NCI-H1694 treated with DMSO at 0.1 percent for 48 hours (cell line): ENCODE measurements around the gene CIPC.

Experiments used
- DNase-seq: peaks from one replicate; lab custom pipeline; 2025; lab: John Stamatoyannopoulos, UW

The CIPC gene

GRCh38 chr14:77125281-77125801 is 27.3 kb downstream of the CIPC start:
- no peak for DNase-seq

- no peak for DNase-seq
These were observed 27.8 kb downstream of the CIPC start for GRCh38 chr14:77125823-77126325.

GRCh38 chr14:77126461-77126990 is 28.5 kb downstream of the CIPC start:
- DNase-seq, result no peak

DNA sequence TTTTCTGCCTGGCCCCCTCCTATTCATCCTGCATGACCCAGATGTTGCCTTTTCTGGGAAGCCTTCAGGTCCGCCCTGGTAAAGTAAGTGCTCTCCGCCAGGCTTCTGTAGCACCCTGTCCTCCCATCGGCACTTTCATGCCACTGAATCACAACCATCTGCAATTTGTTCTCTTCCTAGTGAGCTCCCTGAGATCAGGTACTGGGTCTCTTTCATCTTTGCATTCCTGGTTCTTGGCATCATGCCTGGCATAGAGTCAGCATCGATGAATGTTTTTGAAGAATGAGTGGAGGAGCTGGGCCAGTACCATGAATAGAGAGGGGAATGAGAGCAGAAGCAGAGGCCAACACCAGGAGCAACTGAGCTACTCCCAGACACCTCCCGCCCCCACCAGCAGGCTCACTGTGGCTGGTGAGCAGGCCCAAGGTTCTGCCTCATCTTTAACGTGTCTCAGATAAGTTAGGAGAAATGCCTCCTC is 30.4 kb downstream of the CIPC start:
- DNase-seq, result peak; percentile 59

GRCh38 chr14:77130386-77130785 is 32.3 kb downstream of the CIPC start:
- DNase-seq, result no peak

GRCh38 chr14:77131206-77131605 is 33.1 kb downstream of the CIPC start:
- DNase-seq, result no peak

DNA sequence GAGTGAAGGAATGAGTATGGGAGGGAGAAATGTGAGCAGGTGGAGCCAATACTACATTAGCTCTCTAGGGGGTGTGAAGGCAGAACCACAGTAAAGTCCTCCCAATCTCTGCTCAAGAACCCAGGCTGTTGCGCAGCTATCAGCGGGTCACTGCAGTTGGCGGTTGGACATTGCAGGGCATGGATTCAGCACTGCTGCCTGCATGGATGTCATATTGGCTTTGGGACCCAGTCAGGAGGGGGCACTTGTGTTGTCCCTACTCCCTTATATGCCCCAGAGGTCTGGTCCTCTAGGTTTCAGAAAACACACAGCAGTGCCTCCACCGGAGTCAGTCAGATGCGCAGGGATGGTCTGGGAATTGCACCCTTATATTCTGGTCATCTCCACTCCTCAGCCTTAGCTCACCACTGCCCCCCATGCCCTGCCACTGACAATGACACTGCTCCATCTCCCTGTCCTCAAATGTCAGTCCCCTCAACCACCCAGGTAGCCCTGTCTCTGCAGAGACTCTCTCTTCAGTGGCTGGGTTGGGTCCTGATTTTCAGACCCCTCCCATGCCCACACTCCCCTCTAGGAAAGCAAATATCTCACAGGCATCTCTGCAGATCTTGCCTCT is 33.9 kb downstream of the CIPC start:
- DNase-seq, result no peak

DNA sequence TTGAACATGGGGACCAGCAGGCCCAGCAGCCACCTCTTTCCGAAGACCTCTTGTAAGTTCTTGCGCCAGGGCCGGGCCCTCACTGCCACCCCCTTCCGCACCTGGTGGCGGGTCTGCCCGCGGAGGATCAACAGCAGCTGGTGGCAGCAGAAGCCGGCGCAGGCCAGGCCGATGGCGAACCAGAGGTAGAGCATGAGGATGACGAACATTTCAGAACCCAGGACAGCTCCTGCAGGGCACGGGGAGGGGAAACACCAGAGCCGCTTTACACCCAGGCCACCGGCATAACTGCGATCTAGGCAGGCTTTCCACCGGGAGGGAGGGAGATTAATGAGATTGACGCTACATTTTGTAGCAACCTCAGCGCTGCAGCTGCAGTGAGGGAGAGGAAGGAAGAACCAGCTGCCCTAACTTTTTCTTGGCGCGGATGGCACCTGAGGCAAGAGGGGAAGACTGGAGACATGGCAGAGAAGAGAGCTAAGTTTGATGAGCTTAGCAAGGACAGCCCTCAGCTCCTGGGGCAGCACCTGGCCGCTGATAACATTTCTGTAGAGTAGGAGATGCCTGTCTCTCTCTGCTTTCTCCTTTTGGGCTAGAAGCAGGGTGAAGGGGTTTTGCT is 35.8 kb downstream of the CIPC start:
- no peak for DNase-seq

DNA sequence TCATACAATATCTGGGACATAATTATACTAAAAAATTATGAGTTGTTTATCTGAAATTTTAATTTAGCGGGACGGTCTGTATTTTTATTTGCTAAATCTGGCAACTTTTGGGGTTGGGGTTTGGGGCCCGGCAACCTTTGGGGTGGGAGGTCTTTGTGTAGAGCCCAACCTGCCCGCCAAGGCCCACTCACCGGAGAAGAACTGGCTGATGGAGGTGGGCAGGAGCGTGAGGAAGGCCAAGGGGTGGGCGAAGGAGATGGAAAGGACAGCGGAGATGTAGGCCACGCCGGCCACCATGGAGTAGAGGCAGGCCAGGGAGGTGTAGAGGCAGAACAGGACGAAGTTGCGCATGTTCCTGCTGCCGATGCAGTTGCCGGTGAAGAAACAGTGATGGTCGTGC is 41.0 kb downstream of the CIPC start:
- no peak for DNase-seq

- peak; percentile 76 for DNase-seq
These were observed 41.7 kb downstream of the CIPC start for GRCh38 chr14:77139540-77140358.

- DNase-seq, result peak; percentile 63
These were observed 42.5 kb downstream of the CIPC start for GRCh38 chr14:77140359-77141213.

DNA sequence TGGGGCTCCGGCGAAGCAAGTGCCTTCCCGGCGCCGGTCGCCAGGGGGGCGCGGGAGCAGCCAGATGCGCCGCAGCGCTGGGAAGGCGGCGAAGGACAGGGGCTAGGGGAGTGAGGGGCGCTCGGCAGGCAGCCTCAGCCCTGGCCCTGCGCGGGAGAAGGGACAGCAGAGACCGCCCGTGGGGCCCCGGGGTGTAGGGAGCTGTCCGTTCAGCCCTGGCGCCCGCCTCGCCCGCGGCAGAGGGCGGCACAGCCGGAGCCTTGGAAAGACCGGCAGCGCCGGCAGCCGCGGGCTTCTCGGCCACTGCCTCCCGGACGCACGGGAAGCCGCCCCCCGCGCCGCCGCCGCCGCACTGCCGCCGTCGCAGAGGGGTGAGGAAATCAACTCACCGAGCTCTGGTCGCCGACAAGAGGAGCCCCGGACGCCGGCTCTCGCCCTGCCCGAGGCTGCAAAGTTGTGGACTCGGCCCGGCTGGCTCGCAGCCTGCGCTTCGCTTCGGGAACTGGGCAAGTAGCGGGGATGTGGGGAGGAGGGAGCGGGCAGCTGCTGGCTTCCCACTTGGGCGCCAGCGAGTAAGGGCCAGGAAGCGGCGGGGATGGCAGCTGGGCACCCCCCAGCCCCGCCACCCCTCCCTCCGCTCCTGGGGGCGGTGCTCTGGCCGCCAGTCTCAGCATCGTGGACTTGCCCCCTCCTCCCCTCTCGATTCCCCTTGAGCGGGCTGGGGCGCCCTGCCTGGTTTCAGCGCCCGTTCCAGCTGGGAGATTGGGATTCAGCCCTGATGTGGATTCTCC is 43.4 kb downstream of the CIPC start, which contains the start of gene ZDHHC22:
ZDHHC22 (minus strand) TSS at position 578 of the 791 bp plus-strand sequence. CDS start 2,053 bp downstream, outside the sequence.
- peak; percentile 94 for DNase-seq

DNA sequence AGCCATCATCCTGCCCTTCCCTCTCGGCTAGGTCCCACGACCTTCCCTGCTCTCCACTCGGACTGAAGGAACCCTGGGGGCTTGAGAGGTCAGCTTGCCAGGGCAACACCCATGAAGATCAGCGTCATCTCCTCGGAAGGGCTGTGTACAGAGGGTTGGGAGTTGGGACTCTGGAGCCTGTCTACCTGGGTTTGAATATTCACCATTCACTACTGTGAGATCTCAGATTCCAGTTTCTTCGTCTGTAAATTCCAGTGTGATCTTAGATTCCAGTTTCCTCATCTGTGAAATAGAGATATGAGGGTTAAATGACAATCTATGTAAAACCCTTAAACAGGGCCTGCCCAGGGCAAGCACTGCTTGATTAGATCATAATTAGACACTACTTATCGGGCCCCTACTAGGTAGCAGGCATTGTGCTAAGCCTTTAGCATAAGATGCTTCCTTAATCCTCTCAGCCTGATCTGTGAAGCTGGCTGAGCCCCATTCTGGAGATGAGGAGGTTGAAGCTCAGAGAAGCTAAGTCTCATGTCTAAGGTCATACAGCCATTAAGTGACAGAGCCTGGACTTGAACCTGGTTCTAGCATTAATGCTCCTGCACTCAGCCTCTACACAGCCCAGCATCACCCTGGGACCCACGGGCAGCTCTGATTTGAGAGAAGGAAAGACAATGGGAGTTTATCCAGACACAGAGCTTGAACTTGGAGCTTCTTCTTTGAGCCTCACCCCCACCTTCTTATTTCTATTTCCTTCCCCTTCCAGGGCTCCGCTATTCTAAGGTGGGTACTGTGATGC is 44.1 kb downstream of the CIPC start:
- no peak for DNase-seq

- peak; percentile 62 for DNase-seq
These were observed 45.0 kb downstream of the CIPC start for GRCh38 chr14:77143071-77143470.

DNA sequence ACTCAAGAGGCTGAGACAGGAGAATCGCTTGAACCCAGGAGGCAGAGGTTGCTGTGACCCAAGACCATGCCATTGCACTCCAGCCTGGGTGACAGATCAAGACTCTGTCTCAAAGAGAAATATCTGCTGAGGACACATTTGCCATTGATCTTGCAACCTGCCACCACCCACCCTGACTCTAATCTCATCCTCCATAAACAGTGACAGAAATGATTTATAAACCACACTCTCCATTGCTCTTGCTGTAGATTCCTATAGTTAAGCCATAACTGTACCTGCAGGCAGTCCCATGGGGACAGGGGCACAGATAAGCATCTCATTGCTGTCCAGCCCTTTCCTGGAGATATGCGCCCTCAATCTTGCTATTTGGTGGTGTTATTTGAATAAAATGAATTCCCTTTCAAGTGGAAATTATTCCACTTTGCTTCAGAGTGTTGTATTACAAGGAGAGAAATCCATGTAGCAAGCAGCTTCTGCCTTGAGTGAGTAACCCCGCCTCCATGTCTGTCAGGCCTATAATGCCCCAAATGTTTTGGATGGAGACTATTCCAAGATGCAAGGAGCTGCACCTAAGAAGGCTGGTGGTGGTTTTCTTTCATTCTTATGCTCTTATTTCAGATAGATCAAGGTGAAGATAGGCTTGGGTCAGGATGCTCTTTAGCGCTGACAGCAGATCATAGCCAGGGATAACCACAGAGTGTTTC is 46.5 kb downstream of the CIPC start:
- DNase-seq, result no peak

DNA sequence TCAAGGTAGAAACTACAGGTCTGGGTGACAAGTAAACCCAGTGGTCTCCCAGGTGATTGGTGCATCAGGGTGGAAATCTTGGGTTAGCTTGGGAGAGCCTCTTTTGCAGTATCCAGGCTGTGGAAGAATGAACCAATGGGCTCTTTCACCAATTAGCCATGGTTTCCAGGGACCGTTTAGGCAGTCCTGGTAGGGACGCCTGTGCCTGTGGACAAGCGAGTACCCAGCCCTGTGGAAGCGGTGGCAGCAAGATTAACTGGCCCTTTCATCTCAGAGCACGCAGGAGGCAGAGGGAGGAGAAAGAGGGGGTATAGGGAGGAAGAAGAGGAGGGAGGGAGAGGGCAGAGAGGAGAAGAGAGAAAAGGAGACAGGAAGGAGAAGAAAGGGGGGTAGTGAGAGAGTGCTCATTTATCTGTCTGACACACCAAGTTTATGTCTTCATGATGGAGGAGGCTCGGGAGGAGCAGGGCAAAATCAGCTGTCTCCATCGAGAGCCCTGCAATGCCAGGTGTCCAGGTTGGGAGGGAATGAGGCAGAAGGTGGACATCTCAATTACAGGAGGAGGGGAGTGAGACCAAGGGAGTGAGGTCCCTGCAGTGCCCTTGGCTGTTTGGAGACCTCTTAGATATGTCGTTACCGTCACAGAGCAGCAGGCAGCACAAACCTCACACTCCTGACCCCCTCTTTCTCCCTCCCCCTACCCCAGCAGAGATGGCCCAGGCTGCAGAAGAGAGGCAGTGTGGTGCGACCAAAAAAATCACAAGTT is 48.1 kb downstream of the CIPC start:
- no peak for DNase-seq

DNA sequence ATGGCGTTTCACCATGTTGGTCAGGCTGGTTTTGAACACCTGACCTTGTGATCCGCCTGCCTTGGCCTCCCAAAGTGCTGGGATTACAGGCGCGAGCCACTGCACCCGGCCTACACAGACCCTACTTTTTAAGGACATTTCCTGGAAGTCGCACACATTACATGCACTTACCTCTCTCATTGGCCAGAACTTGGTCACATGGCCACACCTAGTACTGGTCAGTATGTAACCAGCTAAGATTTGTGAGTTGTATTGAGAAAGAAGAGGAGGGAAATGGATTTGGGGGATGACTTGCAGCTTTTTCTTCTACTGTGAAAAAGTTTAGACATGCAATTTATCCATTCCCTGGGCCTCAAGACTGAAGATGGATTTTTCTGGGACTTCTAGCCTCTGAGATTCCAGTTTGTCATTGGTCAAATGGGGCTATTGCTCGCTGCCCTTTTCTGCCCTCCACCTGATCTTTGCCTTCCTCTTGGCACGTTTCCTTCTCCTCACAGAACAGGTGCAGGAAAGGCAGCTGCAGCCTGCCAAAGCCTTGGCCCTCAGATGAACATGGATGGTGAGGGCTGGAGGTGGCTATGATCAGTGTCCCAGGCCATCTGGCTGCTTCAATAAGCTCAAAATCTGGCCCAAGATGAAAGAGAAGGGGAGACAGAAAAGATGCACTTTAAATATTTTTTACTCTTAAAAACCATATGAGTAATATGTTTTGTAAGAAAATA is 50.6 kb downstream of the CIPC start:
- DNase-seq, result peak; percentile 45
